ENCODE measurements around the gene GZMM. TPM values are rescaled to one million over a fixed set of nuclear protein-coding genes. Genes with fewer than 3 reads are reported as not detected.
A peak's percentile ranks its signal among the peaks of the same experiment; 100 is the strongest.

GZMM gene
- total RNA-seq, 5 donors from 2014 or later (not counting 1 experiment from before 2014, with no cell fraction given), result 66.2 to 91.0 (median 78.6) TPM

DNA sequence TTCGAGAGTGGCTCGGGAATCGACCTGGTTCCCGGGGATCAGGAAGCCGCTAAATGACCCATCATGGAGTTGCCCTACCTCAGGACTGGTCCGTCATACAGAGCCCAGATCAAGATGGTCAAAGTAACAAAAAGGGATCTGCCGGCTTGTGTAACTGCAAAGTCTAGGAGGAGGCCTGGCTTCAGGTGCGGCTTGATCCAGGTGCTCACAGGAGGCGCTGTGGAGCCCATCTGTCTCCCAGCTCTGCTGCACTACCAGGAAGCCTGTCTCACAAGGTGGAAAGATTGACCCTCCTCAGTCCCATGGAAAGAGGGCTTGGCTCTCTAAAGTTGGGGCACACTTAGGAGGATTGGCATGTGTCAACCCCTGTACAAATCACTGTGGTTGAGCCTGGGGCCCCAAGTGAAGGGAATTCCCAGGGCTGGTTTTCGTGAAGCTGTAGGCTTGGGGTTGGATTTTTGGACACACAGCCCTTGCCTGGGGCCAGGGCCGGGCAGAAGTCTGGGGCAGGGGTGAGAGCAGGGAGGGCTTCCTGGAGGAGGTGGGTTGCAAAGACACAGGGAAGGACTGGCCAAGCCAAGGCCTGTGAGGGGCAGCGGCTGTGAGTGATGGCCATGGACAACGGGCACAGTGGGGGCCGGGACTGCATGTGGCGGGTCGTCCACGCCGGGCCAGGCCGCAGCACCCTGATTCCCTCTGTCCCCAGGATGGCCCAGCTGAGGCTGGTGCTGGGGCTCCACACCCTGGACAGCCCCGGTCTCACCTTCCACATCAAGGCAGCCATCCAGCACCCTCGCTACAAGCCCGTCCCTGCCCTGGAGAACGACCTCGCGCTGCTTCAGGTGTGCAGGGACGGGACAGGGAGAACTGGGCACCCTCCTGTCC lies 4.2 kb downstream of the GZMM start:
- CTCF ChIA-PET, result no interaction called here
- peaks cover 22 to 34% (median 24%) of the 10 kb centered on the region in 3 donors for H3K4me1 Mint-ChIP-seq
- ATAC-seq (replicated peaks in 1 of 4), result no peak

GRCh38 chr19:548886-549830 lies 5.3 kb downstream of the GZMM start:
- H3K4me1 ChIP-seq (ENCODE audit: control insufficient read depth in 1 of 2, extremely low read depth in 1 of 2, insufficient read depth in 2 of 2, low read length in 2 of 2), result peaks cover 3 to 41% of the 10 kb centered on the region in 2 experiments
- 93% methylated on average over 42 of the region's 52 CpGs for WGBS (ENCODE audit: insufficient coverage)
- H3K27me3 ChIP-seq (replicated peaks in 1 of 2; ENCODE audit: control insufficient read depth in 2 of 2, extremely low read depth in 1 of 2, insufficient read depth in 2 of 2, low read length in 1 of 2), result no peaks in the 10 kb centered on the region
- peaks cover 4 to 23% of the 10 kb centered on the region in 2 donors for H3K36me3 ChIP-seq (ENCODE audit: control insufficient read depth in 2 of 2, extremely low read depth in 1 of 2, insufficient read depth in 1 of 2, low read length in 1 of 2)
- ChIA-PET CTCF (no interaction called here), POLR2A (no interaction called here)
- ATAC-seq (replicated peaks in 1 of 4) (no peak), DNase-seq (no peak)
- Mint-ChIP-seq H3K4me1 (peaks cover 11 to 25% (median 14%) of the 10 kb centered on the region in 3 donors), H3K9me3 (no peaks in the 10 kb centered on the region), H3K4me3 (no peak overlapping the region), H3K27me3 (no peaks in the 10 kb centered on the region), H3K27ac (no peak overlapping the region), H3K36me3 (peaks cover 7% of the 10 kb centered on the region)
- no peaks in the 10 kb centered on the region for H3K9me3 ChIP-seq
- no peak overlapping the region for H3K27ac ChIP-seq (ENCODE audit: low read length)
- H3K4me3 ChIP-seq (ENCODE audit: control insufficient read depth in 1 of 2, extremely low read depth in 1 of 2, low read length in 1 of 2), result no peak overlapping the region

More for the DNA sequence above, 4.2 kb downstream of the GZMM start:
- WGBS (ENCODE audit: insufficient coverage), result 92% methylated on average over 24 of the region's 26 CpGs
- Mint-ChIP-seq H3K9me3 (no peaks in the 10 kb centered on the region), H3K27me3 (no peaks in the 10 kb centered on the region), H3K36me3 (peaks cover 7% of the 10 kb centered on the region), H3K27ac (peak overlapping the region in 1 of 2 donors; percentile 28), H3K4me3 (no peak overlapping the region)
- peaks cover 9 to 52% of the 10 kb centered on the region in 2 experiments for H3K4me1 ChIP-seq (ENCODE audit: control insufficient read depth in 1 of 2, extremely low read depth in 1 of 2, insufficient read depth in 2 of 2, low read length in 2 of 2)
- no peak for DNase-seq
- no peak overlapping the region for H3K4me3 ChIP-seq (ENCODE audit: control insufficient read depth in 1 of 2, extremely low read depth in 1 of 2, low read length in 1 of 2)
- POLR2A ChIA-PET, result interaction anchor here in 1 of 2 donors (0.5 kb wide), 1 partner anchor 1284 kb away, joined by 4 read pairs; no protein-coding TSS in a partner anchor
- no peak overlapping the region for H3K27ac ChIP-seq (ENCODE audit: low read length)
- peaks cover 4 to 23% of the 10 kb centered on the region in 2 donors for H3K36me3 ChIP-seq (ENCODE audit: control insufficient read depth in 2 of 2, extremely low read depth in 1 of 2, insufficient read depth in 1 of 2, low read length in 1 of 2)
- H3K27me3 ChIP-seq (replicated peaks in 1 of 2; ENCODE audit: control insufficient read depth in 2 of 2, extremely low read depth in 1 of 2, insufficient read depth in 2 of 2, low read length in 1 of 2), result no peaks in the 10 kb centered on the region
- no peaks in the 10 kb centered on the region for H3K9me3 ChIP-seq

DNA sequence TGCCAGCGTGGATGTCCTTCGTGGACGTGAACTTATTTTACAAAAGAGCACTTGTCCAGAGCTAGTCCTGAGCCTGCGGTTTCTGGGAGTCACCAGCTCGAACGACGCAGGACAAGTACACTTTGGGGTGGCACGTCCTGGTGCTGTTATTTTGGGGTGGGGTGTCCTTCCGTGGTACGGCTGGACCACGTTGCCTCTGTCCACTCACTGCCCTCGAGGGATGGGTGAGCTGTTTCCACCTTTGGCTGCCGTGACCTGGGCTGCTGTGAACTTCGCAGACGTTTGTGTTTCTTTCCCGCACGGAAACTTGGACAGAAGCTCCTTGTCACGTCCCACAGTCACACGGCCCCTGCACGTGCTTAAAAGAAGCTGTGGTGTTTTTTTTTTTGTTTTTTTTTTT lies 11.0 kb downstream of the GZMM start:
- POLR2A ChIA-PET, result interaction anchor here (0.6 to 0.7 kb wide), 2 partner anchors 11 to 39 kb away, joined by 6 to 12 read pairs; no protein-coding TSS in a partner anchor

GRCh38 chr19:555474-555808 lies 11.6 kb downstream of the GZMM start:
- no peak overlapping the region for H3K4me3 Mint-ChIP-seq
- ChIA-PET POLR2A (interaction anchor here (0.6 to 0.7 kb wide), 2 partner anchors 10 to 40 kb away, joined by 6 to 12 read pairs; no protein-coding TSS in a partner anchor), CTCF (no interaction called here)
- Histone ChIP-seq H3K36me3 (ENCODE audit: control insufficient read depth in 2 of 2, extremely low read depth in 1 of 2, insufficient read depth in 1 of 2, low read length in 1 of 2) (no peaks in the 10 kb centered on the region), H3K9me3 (no peaks in the 10 kb centered on the region), H3K4me3 (ENCODE audit: control insufficient read depth in 1 of 2, extremely low read depth in 1 of 2, low read length in 1 of 2) (no peak overlapping the region), H3K4me1 (ENCODE audit: control insufficient read depth in 1 of 2, extremely low read depth in 1 of 2, insufficient read depth in 2 of 2, low read length in 2 of 2) (peaks cover 0 to 12% of the 10 kb centered on the region in 2 experiments), H3K27me3 (replicated peaks in 1 of 2; ENCODE audit: control insufficient read depth in 2 of 2, extremely low read depth in 1 of 2, insufficient read depth in 2 of 2, low read length in 1 of 2) (no peaks in the 10 kb centered on the region), H3K27ac (ENCODE audit: low read length) (no peak overlapping the region)
- DNase-seq, result no peak
- no peak for ATAC-seq (replicated peaks in 1 of 4)
- WGBS (ENCODE audit: insufficient coverage), result no CpG with 5 or more reads among the region's 14 CpGs
- no peak overlapping the region for H3K27ac Mint-ChIP-seq
- H3K4me1 Mint-ChIP-seq, result peaks cover 2 to 6% (median 3%) of the 10 kb centered on the region in 3 donors
- no peaks in the 10 kb centered on the region for H3K36me3 Mint-ChIP-seq
- H3K9me3 Mint-ChIP-seq, result no peaks in the 10 kb centered on the region
- no peaks in the 10 kb centered on the region for H3K27me3 Mint-ChIP-seq

More for the DNA sequence above, 11.0 kb downstream of the GZMM start:
- Histone ChIP-seq H3K36me3 (ENCODE audit: control insufficient read depth in 2 of 2, extremely low read depth in 1 of 2, insufficient read depth in 1 of 2, low read length in 1 of 2) (peaks cover 0 to 1% of the 10 kb centered on the region in 2 donors), H3K4me1 (ENCODE audit: control insufficient read depth in 1 of 2, extremely low read depth in 1 of 2, insufficient read depth in 2 of 2, low read length in 2 of 2) (peaks cover 0 to 12% of the 10 kb centered on the region in 2 experiments), H3K27me3 (replicated peaks in 1 of 2; ENCODE audit: control insufficient read depth in 2 of 2, extremely low read depth in 1 of 2, insufficient read depth in 2 of 2, low read length in 1 of 2) (no peaks in the 10 kb centered on the region), H3K4me3 (ENCODE audit: control insufficient read depth in 1 of 2, extremely low read depth in 1 of 2, low read length in 1 of 2) (no peak overlapping the region), H3K9me3 (no peaks in the 10 kb centered on the region), H3K27ac (ENCODE audit: low read length) (no peak overlapping the region)
- no peaks in the 10 kb centered on the region for H3K27me3 Mint-ChIP-seq
- WGBS (ENCODE audit: insufficient coverage), result 88% methylated on average over 8 of the region's 20 CpGs
- H3K36me3 Mint-ChIP-seq, result no peaks in the 10 kb centered on the region
- H3K4me3 Mint-ChIP-seq, result no peak overlapping the region
- ATAC-seq (replicated peaks in 1 of 4) (no peak), DNase-seq (no peak)
- no peak overlapping the region for H3K27ac Mint-ChIP-seq
- CTCF ChIA-PET, result no interaction called here
- peaks cover 2 to 6% (median 3%) of the 10 kb centered on the region in 3 donors for H3K4me1 Mint-ChIP-seq
- H3K9me3 Mint-ChIP-seq, result no peaks in the 10 kb centered on the region

GRCh38 chr19:556611-557382 lies 12.9 kb downstream of the GZMM start:
- H3K36me3 Mint-ChIP-seq, result no peaks in the 10 kb centered on the region
- Histone ChIP-seq H3K36me3 (ENCODE audit: control insufficient read depth in 2 of 2, extremely low read depth in 1 of 2, insufficient read depth in 1 of 2, low read length in 1 of 2) (no peaks in the 10 kb centered on the region), H3K4me3 (ENCODE audit: control insufficient read depth in 1 of 2, extremely low read depth in 1 of 2, low read length in 1 of 2) (no peak overlapping the region), H3K4me1 (ENCODE audit: control insufficient read depth in 1 of 2, extremely low read depth in 1 of 2, insufficient read depth in 2 of 2, low read length in 2 of 2) (peaks cover 0 to 8% of the 10 kb centered on the region in 2 experiments), H3K27me3 (replicated peaks in 1 of 2; ENCODE audit: control insufficient read depth in 2 of 2, extremely low read depth in 1 of 2, insufficient read depth in 2 of 2, low read length in 1 of 2) (no peaks in the 10 kb centered on the region), H3K27ac (ENCODE audit: low read length) (no peak overlapping the region), H3K9me3 (no peaks in the 10 kb centered on the region)
- no peak for ATAC-seq (replicated peaks in 1 of 4)
- no peaks in the 10 kb centered on the region for H3K27me3 Mint-ChIP-seq
- no peaks in the 10 kb centered on the region for H3K9me3 Mint-ChIP-seq
- POLR2A ChIA-PET, result no interaction called here
- WGBS (ENCODE audit: insufficient coverage), result 87% methylated on average over 31 of the region's 31 CpGs
- H3K27ac Mint-ChIP-seq, result no peak overlapping the region
- CTCF ChIA-PET, result interaction anchor here in 1 of 2 donors (0.6 kb wide), 1 partner anchor 53 kb away, joined by 3 read pairs; no protein-coding TSS in a partner anchor
- DNase-seq, result no peak
- no peak overlapping the region for H3K4me3 Mint-ChIP-seq
- peaks cover 0 to under 1% (median 0%) of the 10 kb centered on the region in 3 donors for H3K4me1 Mint-ChIP-seq

Data from T-cell (primary cell).